Astrocyte of the spinal cord (primary cell): ENCODE data around the gene GNB3.

Source experiments
- DNase-seq: peaks from one replicate; pipeline ENCODE4 v3.0.0; 2011; ENCODE audit warnings: low read depth, low spot score
- H3K4me3 ChIP-seq: 2 replicates; pipeline ENCODE4 v1.5.1; 2011; ENCODE audit warnings: low read depth, mild to moderate bottlenecking, low read length, moderate library complexity
- CTCF ChIP-seq: IDR thresholded peaks from 2 replicates; pipeline ENCODE4 v1.5.1; 2012; ENCODE audit warnings: low read depth, mild to moderate bottlenecking, low read length, inconsistent platforms
- in situ Hi-C: cut with HindIII; loops from 2 replicates; pipeline ENCODE4 v1.10.0; 2017; ENCODE audit warnings: low sequenced_read_pairs

GNB3 gene

GRCh38 chr12:6840761-6841515, at the start of gene GNB3:
Gene GNB3 (plus strand): TSS chr12:6840925. CDS start chr12:6841288, 363 bp downstream.
- TF ChIP-seq CTCF, result no peak
- no peak within 1 kb of the TSS for H3K4me3 ChIP-seq
- in situ Hi-C loops, result no loop called here
- DNase-seq, result no peak

GRCh38 chr12:6791931-6792520, 48.7 kb upstream of the GNB3 start:
- DNase-seq, result no peak
- H3K4me3 ChIP-seq, result no peak overlapping the region
- no peak for TF ChIP-seq CTCF
- in situ Hi-C loops, result no loop called here

GRCh38 chr12:6792522-6793201, 48.1 kb upstream of the GNB3 start:
- DNase-seq, result peak; percentile 9
- no peak overlapping the region for H3K4me3 ChIP-seq
- in situ Hi-C loops, result no loop called here
- TF ChIP-seq CTCF, result no peak

GRCh38 chr12:6795088-6795487, 45.6 kb upstream of the GNB3 start:
- no peak for TF ChIP-seq CTCF
- in situ Hi-C loops, result no loop called here
- no peak for DNase-seq

GRCh38 chr12:6796576-6796975, 44.1 kb upstream of the GNB3 start:
- TF ChIP-seq CTCF, result no peak
- no peak for DNase-seq
- in situ Hi-C loops, result no loop called here
- H3K4me3 ChIP-seq, result no peak overlapping the region

More at GRCh38 chr12:6795088-6795487, 45.6 kb upstream of the GNB3 start:
- no peak overlapping the region for H3K4me3 ChIP-seq

GRCh38 chr12:6799147-6799546, 41.6 kb upstream of the GNB3 start:
- DNase-seq, result no peak
- no peak overlapping the region for H3K4me3 ChIP-seq
- in situ Hi-C loops, result no loop called here
- TF ChIP-seq CTCF, result no peak
